ENCODE results near the gene SRC.

The SRC gene

GRCh38 chr20:37426978-37427377 lies 81.0 kb downstream of the SRC start:
- no peak for DNase-seq (ENCODE audit: low spot score)

- DNase-seq (ENCODE audit: low spot score) = no peak
Observed at GRCh38 chr20:37430044-37430443, 84.1 kb downstream of the SRC start.

GRCh38 chr20:37430778-37431460 lies 85.0 kb downstream of the SRC start:
- DNase-seq (ENCODE audit: low spot score) = no peak

GRCh38 chr20:37431786-37432185 lies 85.8 kb downstream of the SRC start:
- no peak for DNase-seq (ENCODE audit: low spot score)

GRCh38 chr20:37432606-37433005 lies 86.7 kb downstream of the SRC start:
- DNase-seq (ENCODE audit: low spot score) = no peak

- DNase-seq (ENCODE audit: low spot score) = no peak
Observed at GRCh38 chr20:37435607-37436006, 89.7 kb downstream of the SRC start.

GRCh38 chr20:37436527-37437186 lies 90.7 kb downstream of the SRC start:
- DNase-seq (ENCODE audit: low spot score) = no peak

GRCh38 chr20:37437676-37438075 lies 91.7 kb downstream of the SRC start:
- DNase-seq (ENCODE audit: low spot score) = no peak

GRCh38 chr20:37438464-37439222 lies 92.7 kb downstream of the SRC start:
- DNase-seq (ENCODE audit: low spot score) = no peak

GRCh38 chr20:37439223-37439933 lies 93.4 kb downstream of the SRC start:
- no peak for DNase-seq (ENCODE audit: low spot score)

- DNase-seq (ENCODE audit: low spot score) = no peak
Observed at GRCh38 chr20:37441023-37441422, 95.1 kb downstream of the SRC start.

GRCh38 chr20:37442547-37442946 lies 96.6 kb downstream of the SRC start:
- DNase-seq (ENCODE audit: low spot score) = no peak

GRCh38 chr20:37442986-37443385 lies 97.0 kb downstream of the SRC start:
- DNase-seq (ENCODE audit: low spot score) = no peak

GRCh38 chr20:37443596-37443995 lies 97.7 kb downstream of the SRC start:
- no peak for DNase-seq (ENCODE audit: low spot score)

GRCh38 chr20:37445041-37445440 lies 99.1 kb downstream of the SRC start:
- no peak for DNase-seq (ENCODE audit: low spot score)

GRCh38 chr20:37446286-37447032 lies 100.5 kb downstream of the SRC start:
- DNase-seq (ENCODE audit: low spot score) = no peak

- no peak for DNase-seq (ENCODE audit: low spot score)
Observed at GRCh38 chr20:37447688-37448087, 101.7 kb downstream of the SRC start.

GRCh38 chr20:37449276-37449675 lies 103.3 kb downstream of the SRC start:
- no peak for DNase-seq (ENCODE audit: low spot score)

GRCh38 chr20:37450344-37450743 lies 104.4 kb downstream of the SRC start:
- DNase-seq (ENCODE audit: low spot score) = no peak

GRCh38 chr20:37451616-37452015 lies 105.7 kb downstream of the SRC start:
- DNase-seq (ENCODE audit: low spot score) = no peak

- no peak for DNase-seq (ENCODE audit: low spot score)
Observed at GRCh38 chr20:37452236-37452635, 106.3 kb downstream of the SRC start.

- DNase-seq (ENCODE audit: low spot score) = no peak
Observed at GRCh38 chr20:37453288-37453687, 107.3 kb downstream of the SRC start.

All from AG08395 (cell line).